B cell (primary cell): ENCODE data around the gene C6orf132. TPM values are rescaled to one million over a fixed set of nuclear protein-coding genes. Genes with fewer than 3 reads are reported as not detected.

Source experiments
- ATAC-seq: fragments of 200-7000 bp; cut with Tn5 transposase; one replicate; pipeline ENCODE4 v1.10.0; 2021; ENCODE audit warnings: low read depth, mild to moderate bottlenecking, moderate number of reproducible peaks, moderate library complexity
- CTCF ChIA-PET: fragments of 350-600 bp; sonication (Branson Sonifier 250); formaldehyde crosslinking; loops from one replicate; lab custom pipeline; 2021; ENCODE audit warnings: antibody characterized with exemption, inconsistent platforms; lab: Charles Lee
- POLR2A ChIA-PET: fragments of 350-600 bp; sonication (Branson Sonifier 250); formaldehyde crosslinking; loops from one replicate; lab custom pipeline; 2021; ENCODE audit warnings: antibody characterized with exemption; lab: Charles Lee
- DNase-seq: peaks from one replicate; pipeline ENCODE4 v3.0.0; 2013
- H2AFZ ChIP-seq: 2 replicates; pipeline ENCODE4 v1.6.1; 2012; ENCODE audit warnings: mild to moderate bottlenecking, low read depth, low read length; ENCODE audit not compliant: insufficient read depth, poor library complexity, severe bottlenecking
- H3K27ac ChIP-seq, 2 donors: 1 replicate in 1 of 2; 2 replicates in 1 of 2; pipeline ENCODE4 v1.5.1; 2012 to 2013; ENCODE audit warnings: low read length in 2 of 2, mild to moderate bottlenecking in 2 of 2, moderate library complexity in 1 of 2
- H3K27me3 ChIP-seq, 4 experiments: fragments of 200-600 bp in 1 of 4; sonication (generic) in 1 of 4; replicated peaks in 1 of 4; 1 replicate in 2 of 4; 2 replicates in 2 of 4; pipeline versions ENCODE4 v1.6.1 to v1.7.0; 2013 to 2016; ENCODE audit warnings: low read length in 3 of 4, mild to moderate bottlenecking in 2 of 4, mixed read lengths in 1 of 4, moderate library complexity in 1 of 4; ENCODE audit not compliant: insufficient read depth in 4 of 4, control insufficient read depth in 3 of 4; ENCODE audit errors: control extremely low read depth in 1 of 4
- H3K36me3 ChIP-seq, 2 experiments: replicated peaks in 1 of 2; 1 replicate in 1 of 2; 2 replicates in 1 of 2; pipeline versions ENCODE4 v1.6.1 to v1.7.1; 2013; ENCODE audit warnings: low read length in 1 of 2; ENCODE audit not compliant: insufficient read depth in 2 of 2, control insufficient read depth in 1 of 2; ENCODE audit errors: control extremely low read depth in 1 of 2, extremely low read depth in 1 of 2
- H3K4me1 ChIP-seq, 2 donors: fragments of 200-600 bp in 1 of 2; sonication (generic) in 1 of 2; 1 replicate in 1 of 2; 2 replicates in 1 of 2; pipeline versions ENCODE4 v1.5.1 to v1.6.1; 2013 to 2017; ENCODE audit warnings: low read length in 2 of 2; ENCODE audit not compliant: control insufficient read depth in 2 of 2, insufficient read depth in 2 of 2
- H3K4me2 ChIP-seq: replicated peaks from 2 replicates; pipeline ENCODE3; 2012; ENCODE audit warnings: mild to moderate bottlenecking, low read depth, low read length; ENCODE audit not compliant: poor library complexity, severe bottlenecking
- H3K4me3 ChIP-seq, 5 experiments: fragments of 200-600 bp in 1 of 5; sonication (generic) in 1 of 5; 1 replicate in 3 of 5; 2 replicates in 2 of 5; pipeline versions ENCODE4 v1.5.1 to v1.7.0; 2011 to 2016; ENCODE audit warnings: low read length in 4 of 5, mild to moderate bottlenecking in 4 of 5, low read depth in 2 of 5, control low read depth in 1 of 5, moderate library complexity in 1 of 5; ENCODE audit not compliant: insufficient read depth in 1 of 5; ENCODE audit errors: control extremely low read depth in 1 of 5, extremely low read depth in 1 of 5
- H3K79me2 ChIP-seq: fragments of 200-600 bp; sonication (generic); one replicate; pipeline ENCODE4 v1.6.0; 2016; ENCODE audit warnings: low read length; ENCODE audit not compliant: control insufficient read depth, insufficient read depth
- H3K9ac ChIP-seq: fragments of 200-600 bp; sonication (generic); 2 replicates; pipeline ENCODE4 v1.6.1; 2017; ENCODE audit warnings: mild to moderate bottlenecking, low read length, moderate library complexity
- H3K9me3 ChIP-seq, 3 donors: one replicate each; pipeline versions ENCODE4 v1.6.1 to v1.7.1; 2013; ENCODE audit warnings: low read length in 2 of 3; ENCODE audit not compliant: control insufficient read depth in 2 of 3, insufficient read depth in 1 of 3; ENCODE audit errors: control extremely low read depth in 1 of 3
- H4K20me1 ChIP-seq: 2 replicates; pipeline ENCODE4 v1.6.0; 2012; ENCODE audit warnings: mild to moderate bottlenecking, low read length; ENCODE audit not compliant: insufficient read depth, control insufficient read depth, poor library complexity, severe bottlenecking
- H3K27ac Mint-ChIP-seq: one replicate; pipeline ENCODE4 v1.8.0; 2021; ENCODE audit warnings: mixed read lengths
- H3K27me3 Mint-ChIP-seq: one replicate; pipeline ENCODE4 v1.8.0; 2021; ENCODE audit warnings: mixed read lengths
- H3K4me1 Mint-ChIP-seq: one replicate; pipeline ENCODE4 v1.8.0; 2021; ENCODE audit warnings: mixed read lengths
- H3K4me3 Mint-ChIP-seq: one replicate; pipeline ENCODE4 v1.8.0; 2021; ENCODE audit warnings: mixed read lengths
- H3K9me3 Mint-ChIP-seq: one replicate; pipeline ENCODE4 v1.8.0; 2022; ENCODE audit warnings: mixed read lengths; ENCODE audit not compliant: insufficient read depth
- EZH2 ChIP-seq: IDR thresholded peaks from 2 replicates; pipeline ENCODE4 v1.6.1; 2012; ENCODE audit warnings: borderline replicate concordance, low read depth, mild to moderate bottlenecking, moderate library complexity, low read length; ENCODE audit not compliant: insufficient read depth, poor library complexity, severe bottlenecking
- WGBS: methylation state at CpG from one replicate; pipeline ENCODE4 v1.1.5; 2013; ENCODE audit warnings: missing lambda C conversion rate; ENCODE audit not compliant: insufficient coverage; 5-methylcytosine and 5-hydroxymethylcytosine counted together
- intact Hi-C: fragments of 100-400 bp; cut with micrococcal nuclease; formaldehyde crosslinking; loops from one replicate; pipeline ENCODE4 v1.10.0; 2022
- polyA plus RNA-seq: library from polyadenylated mRNA; depleted of rRNA; stranded (reverse); fragments of >200 nt; gene quantifications from 2 replicates; pipeline ENCODE4 v1.2.3, GENCODE V29; 2012
- total RNA-seq, 2 donors: library from RNA; stranded (reverse); fragments of 120-200 nt in 1 of 2; gene quantifications; 1 replicate in 1 of 2; 2 replicates in 1 of 2; pipeline versions ENCODE4 v1.2.3 to v1.2.4, GENCODE V29; 2013 to 2022
- TF ChIP-seq, protein P1 (sequence below): fragments of 200-600 bp; IDR thresholded peaks from one replicate; pipeline ENCODE4 v1.8.0; 2022; ENCODE audit warnings: antibody characterized with exemption, mild to moderate bottlenecking

Gene C6orf132
- total and polyA plus RNA-seq, 2 donors (not counting 1 experiment from before 2014, with no cell fraction given) = 0.05 TPM; not detected in 1

- ChIA-PET CTCF (interaction anchor here (1.8 kb wide), 1 partner anchor 16 kb away, joined by 5 read pairs; no protein-coding TSS in a partner anchor), POLR2A (interaction anchor here (0.6 kb wide), 1 partner anchor 9 kb away, joined by 6 read pairs; no protein-coding TSS in a partner anchor)
- H3K27me3 ChIP-seq = no peaks in the 10 kb centered on the region
- Mint-ChIP-seq H3K9me3 (no peaks in the 10 kb centered on the region), H3K4me3 (no peak overlapping the region), H3K27me3 (no peaks in the 10 kb centered on the region), H3K27ac (no peak overlapping the region), H3K4me1 (peaks cover 3% of the 10 kb centered on the region)
- no peak overlapping the region for H3K9ac ChIP-seq
- WGBS = 100% methylated on average over 2 of the region's 7 CpGs
- intact Hi-C loops = no loop called here
- no peak overlapping the region for H3K4me3 ChIP-seq
- H2AFZ ChIP-seq = no peak overlapping the region
- H3K79me2 ChIP-seq = no peaks in the 10 kb centered on the region
- no peaks in the 10 kb centered on the region for H4K20me1 ChIP-seq
- H3K27ac ChIP-seq = no peak overlapping the region
- TF ChIP-seq, protein P1, sequence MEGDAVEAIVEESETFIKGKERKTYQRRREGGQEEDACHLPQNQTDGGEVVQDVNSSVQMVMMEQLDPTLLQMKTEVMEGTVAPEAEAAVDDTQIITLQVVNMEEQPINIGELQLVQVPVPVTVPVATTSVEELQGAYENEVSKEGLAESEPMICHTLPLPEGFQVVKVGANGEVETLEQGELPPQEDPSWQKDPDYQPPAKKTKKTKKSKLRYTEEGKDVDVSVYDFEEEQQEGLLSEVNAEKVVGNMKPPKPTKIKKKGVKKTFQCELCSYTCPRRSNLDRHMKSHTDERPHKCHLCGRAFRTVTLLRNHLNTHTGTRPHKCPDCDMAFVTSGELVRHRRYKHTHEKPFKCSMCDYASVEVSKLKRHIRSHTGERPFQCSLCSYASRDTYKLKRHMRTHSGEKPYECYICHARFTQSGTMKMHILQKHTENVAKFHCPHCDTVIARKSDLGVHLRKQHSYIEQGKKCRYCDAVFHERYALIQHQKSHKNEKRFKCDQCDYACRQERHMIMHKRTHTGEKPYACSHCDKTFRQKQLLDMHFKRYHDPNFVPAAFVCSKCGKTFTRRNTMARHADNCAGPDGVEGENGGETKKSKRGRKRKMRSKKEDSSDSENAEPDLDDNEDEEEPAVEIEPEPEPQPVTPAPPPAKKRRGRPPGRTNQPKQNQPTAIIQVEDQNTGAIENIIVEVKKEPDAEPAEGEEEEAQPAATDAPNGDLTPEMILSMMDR = no peak
- no peak for TF ChIP-seq EZH2
- H3K4me2 ChIP-seq = no peak overlapping the region
- no peaks in the 10 kb centered on the region for H3K9me3 ChIP-seq
- ATAC-seq (no peak), DNase-seq (no peak)
- H3K4me1 ChIP-seq = no peaks in the 10 kb centered on the region
- peaks cover 0 to under 1% of the 10 kb centered on the region in 2 experiments for H3K36me3 ChIP-seq
These were observed 54.3 kb downstream of the C6orf132 start for GRCh38 chr6:42088101-42088591.
